IPS-18a (cell line): ENCODE data around the gene TNFRSF21.
A peak's percentile ranks its signal among the peaks of the same experiment; 100 is the strongest.

Source experiments
- H3K27ac ChIP-seq: one replicate; pipeline ENCODE4 v1.5.1; 2013; ENCODE audit warnings: low read length
- H3K27me3 ChIP-seq: one replicate; pipeline ENCODE4 v1.6.1; 2013; ENCODE audit warnings: mild to moderate bottlenecking, low read length; ENCODE audit not compliant: control insufficient read depth, insufficient read depth
- H3K36me3 ChIP-seq: one replicate; pipeline ENCODE4 v1.6.1; 2013; ENCODE audit warnings: low read depth, low read length; ENCODE audit not compliant: control insufficient read depth
- H3K4me1 ChIP-seq: one replicate; pipeline ENCODE4 v1.6.1; 2013; ENCODE audit warnings: low read depth, low read length; ENCODE audit not compliant: control insufficient read depth
- H3K4me3 ChIP-seq: one replicate; pipeline ENCODE4 v1.5.1; 2013; ENCODE audit warnings: low read length
- H3K9ac ChIP-seq: one replicate; pipeline ENCODE4 v1.6.1; 2013; ENCODE audit warnings: mild to moderate bottlenecking, low read length, moderate library complexity
- H3K9me3 ChIP-seq: one replicate; pipeline ENCODE4 v1.6.1; 2013; ENCODE audit warnings: low read depth, low read length; ENCODE audit not compliant: control insufficient read depth

The TNFRSF21 gene, protein sequence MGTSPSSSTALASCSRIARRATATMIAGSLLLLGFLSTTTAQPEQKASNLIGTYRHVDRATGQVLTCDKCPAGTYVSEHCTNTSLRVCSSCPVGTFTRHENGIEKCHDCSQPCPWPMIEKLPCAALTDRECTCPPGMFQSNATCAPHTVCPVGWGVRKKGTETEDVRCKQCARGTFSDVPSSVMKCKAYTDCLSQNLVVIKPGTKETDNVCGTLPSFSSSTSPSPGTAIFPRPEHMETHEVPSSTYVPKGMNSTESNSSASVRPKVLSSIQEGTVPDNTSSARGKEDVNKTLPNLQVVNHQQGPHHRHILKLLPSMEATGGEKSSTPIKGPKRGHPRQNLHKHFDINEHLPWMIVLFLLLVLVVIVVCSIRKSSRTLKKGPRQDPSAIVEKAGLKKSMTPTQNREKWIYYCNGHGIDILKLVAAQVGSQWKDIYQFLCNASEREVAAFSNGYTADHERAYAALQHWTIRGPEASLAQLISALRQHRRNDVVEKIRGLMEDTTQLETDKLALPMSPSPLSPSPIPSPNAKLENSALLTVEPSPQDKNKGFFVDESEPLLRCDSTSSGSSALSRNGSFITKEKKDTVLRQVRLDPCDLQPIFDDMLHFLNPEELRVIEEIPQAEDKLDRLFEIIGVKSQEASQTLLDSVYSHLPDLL

DNA sequence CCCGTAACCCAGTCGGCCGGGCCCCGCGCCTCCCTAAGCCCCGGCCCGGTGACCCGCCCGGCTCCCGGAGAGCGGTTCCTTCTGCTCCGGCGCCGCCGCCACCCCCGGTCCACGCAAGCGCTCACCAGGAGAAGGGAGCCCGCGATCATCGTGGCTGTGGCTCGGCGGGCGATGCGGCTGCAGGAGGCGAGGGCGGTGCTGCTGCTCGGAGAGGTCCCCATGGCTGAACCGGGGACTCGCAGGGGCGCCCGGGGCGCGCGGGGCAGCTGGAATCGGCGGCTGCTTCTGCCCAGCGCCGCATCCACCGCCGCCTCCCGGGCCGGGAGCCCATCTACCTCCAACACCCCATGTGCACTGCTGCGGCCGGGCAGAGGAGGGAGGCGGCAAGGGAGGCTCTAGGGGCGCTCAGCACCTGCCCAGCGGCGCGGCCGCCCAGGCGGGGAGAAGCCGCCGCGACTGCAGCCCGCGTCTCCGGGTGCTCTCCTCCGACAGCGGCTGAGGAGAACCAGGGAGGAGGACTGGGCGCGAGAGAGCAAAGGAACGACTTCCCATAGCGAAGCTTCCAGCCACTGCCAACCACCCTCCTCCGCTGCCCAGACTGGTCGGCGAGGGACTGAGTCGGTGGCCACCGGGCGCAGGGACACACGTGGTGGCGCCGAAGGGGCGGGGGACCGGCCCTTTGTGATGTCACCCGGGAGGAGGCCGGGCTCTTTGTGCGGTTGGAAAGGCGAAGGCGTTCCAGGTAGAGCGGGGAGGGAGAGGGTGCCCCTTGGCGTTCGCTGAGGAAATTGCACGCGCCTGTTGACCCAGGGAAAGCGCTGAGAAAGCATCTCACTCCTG lies at the start of gene TNFRSF21:
Gene TNFRSF21, minus strand, starts transcription at position 615 of the 840 bp plus-strand sequence. Its CDS starts 394 bp downstream, at position 221.
- peak within 1 kb of the TSS; percentile 76 for H3K4me3 ChIP-seq
- H3K27ac ChIP-seq: peak within 1 kb of the TSS; percentile 48

DNA sequence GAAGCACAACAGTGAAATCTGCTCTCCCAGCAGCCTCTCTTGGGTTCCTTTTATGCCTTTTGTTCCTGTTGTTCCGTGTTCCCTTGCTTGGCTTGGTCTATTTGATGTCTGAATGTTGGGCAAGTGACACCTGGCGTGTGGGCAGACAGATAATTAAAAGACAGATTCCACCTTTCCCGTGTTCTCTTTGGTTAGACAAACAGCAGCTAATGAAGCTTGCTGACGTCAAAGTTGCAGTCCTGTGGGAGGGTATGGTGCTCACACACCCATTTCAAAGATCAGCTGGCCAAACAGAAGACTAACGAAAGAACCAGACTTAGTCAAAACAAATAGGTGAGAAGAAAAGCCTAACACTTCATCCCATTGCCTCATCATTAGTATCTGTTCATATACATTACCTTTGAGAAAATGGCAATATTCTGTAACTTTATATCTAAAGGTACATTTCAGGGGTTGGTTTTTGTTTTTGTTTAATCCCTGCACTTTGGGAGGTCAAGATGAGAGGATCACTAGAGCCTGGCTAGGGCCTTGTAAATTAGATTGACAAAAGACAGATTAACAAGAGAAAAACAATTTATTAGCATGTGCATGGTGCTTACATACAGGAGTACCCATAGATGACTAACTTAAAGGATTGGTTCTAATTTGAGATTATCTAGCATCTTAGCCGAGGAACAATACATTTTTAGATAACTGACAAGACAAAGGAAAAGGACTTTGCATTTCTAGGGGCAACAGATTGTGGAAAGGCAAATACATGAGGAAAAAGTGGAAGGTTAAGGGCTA lies 48.9 kb upstream of the TNFRSF21 start:
- Histone ChIP-seq H3K27me3 (no peaks in the 10 kb centered on the region), H3K4me3 (no peak overlapping the region), H3K9me3 (no peaks in the 10 kb centered on the region), H3K9ac (no peak overlapping the region), H3K4me1 (peaks cover 14% of the 10 kb centered on the region), H3K27ac (no peak overlapping the region), H3K36me3 (no peaks in the 10 kb centered on the region)

More for the DNA sequence above, at the start of gene TNFRSF21:
- no peaks in the 10 kb centered on the region for H3K27me3 ChIP-seq
- no peaks in the 10 kb centered on the region for H3K36me3 ChIP-seq
- H3K4me1 ChIP-seq: peaks cover 20% of the 10 kb centered on the region
- H3K9ac ChIP-seq: peak within 1 kb of the TSS; percentile 89
- no peaks in the 10 kb centered on the region for H3K9me3 ChIP-seq

DNA sequence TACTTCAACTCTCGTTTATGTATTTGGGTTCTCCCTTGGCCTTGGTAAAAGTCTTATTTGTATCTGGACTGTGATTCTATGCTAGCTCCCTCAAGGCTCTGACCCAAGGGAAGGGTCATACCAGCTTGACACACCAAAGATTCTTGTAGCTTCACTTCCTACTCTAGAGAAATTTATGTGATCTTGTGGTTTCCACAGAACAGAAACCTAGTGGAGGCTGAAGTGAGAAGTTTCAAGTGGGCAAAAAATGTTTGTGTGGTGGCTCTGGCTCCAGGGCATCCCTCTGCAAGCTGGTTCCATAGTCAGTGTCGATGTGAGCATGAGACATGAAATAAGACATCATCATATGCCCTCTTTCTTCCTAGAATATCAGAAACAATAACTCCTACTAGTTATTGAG lies 48.1 kb upstream of the TNFRSF21 start:
- Histone ChIP-seq H3K9ac (no peak overlapping the region), H3K9me3 (no peaks in the 10 kb centered on the region), H3K27ac (no peak overlapping the region), H3K4me3 (no peak overlapping the region), H3K4me1 (peaks cover 14% of the 10 kb centered on the region), H3K36me3 (no peaks in the 10 kb centered on the region), H3K27me3 (no peaks in the 10 kb centered on the region)

DNA sequence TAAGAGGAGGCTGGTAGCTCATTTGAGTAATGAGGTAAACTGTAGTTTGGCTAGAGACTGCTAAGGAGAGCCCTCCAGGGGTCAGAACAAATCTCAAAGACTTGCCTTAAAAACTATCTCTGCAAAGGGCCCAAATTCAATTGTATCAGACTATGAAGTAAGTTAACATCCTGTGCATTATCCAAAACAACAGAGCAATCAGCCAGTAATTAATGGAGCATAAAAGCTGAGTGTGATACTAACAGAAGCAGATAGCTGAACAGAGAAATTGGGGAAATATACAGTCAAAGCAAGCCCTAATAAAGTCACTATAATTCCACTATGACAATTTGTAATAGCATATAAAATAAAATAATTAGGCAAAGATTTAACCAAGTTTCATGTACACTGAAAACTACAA lies 45.8 kb upstream of the TNFRSF21 start:
- no peak overlapping the region for H3K4me3 ChIP-seq
- H3K9ac ChIP-seq: no peak overlapping the region
- H3K27me3 ChIP-seq: no peaks in the 10 kb centered on the region
- peaks cover 14% of the 10 kb centered on the region for H3K4me1 ChIP-seq
- H3K9me3 ChIP-seq: no peaks in the 10 kb centered on the region
- H3K36me3 ChIP-seq: no peaks in the 10 kb centered on the region
- no peak overlapping the region for H3K27ac ChIP-seq

DNA sequence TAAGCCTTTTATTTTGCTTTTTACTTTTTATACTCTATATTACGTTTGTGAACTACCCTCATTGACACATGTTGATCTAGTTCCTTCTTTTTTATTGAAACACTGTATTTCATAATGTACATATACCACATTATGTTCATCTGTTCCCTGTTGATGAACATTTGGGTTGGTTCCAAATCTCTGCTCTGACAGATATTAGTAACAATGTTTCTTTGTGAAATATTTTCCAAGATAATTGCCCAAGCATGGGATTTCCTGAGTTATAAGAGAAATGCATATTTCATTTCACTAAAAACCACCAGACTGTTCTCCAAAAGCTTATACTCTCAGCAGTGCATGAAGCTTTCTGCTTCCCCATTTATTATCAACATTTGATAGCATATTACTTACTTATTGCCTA lies 44.2 kb upstream of the TNFRSF21 start:
- H3K27ac ChIP-seq: no peak overlapping the region
- no peak overlapping the region for H3K4me3 ChIP-seq
- H3K4me1 ChIP-seq: peaks cover 8% of the 10 kb centered on the region
- H3K27me3 ChIP-seq: no peaks in the 10 kb centered on the region
- H3K9ac ChIP-seq: no peak overlapping the region
- no peaks in the 10 kb centered on the region for H3K36me3 ChIP-seq
- no peaks in the 10 kb centered on the region for H3K9me3 ChIP-seq

DNA sequence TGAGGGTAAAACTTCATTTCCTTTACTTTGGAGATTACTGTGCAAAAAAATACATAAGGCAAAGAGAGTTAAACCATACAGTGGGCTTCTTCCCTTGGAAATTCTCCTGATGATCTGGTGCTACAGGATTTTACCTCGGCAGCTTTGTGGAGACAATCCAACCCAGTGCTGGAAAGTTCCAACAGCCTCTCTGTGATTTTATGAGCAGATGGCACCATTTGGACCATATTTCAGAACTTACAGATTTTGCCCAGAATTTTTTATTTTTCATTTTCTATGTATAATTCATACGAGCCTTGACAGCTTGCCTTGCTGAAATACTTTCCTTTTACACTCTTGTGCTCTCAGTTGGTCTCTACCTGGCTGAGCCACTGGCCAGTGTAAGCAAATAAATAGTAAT lies 43.3 kb upstream of the TNFRSF21 start:
- Histone ChIP-seq H3K9me3 (no peaks in the 10 kb centered on the region), H3K4me3 (no peak overlapping the region), H3K36me3 (no peaks in the 10 kb centered on the region), H3K27ac (no peak overlapping the region), H3K9ac (no peak overlapping the region), H3K27me3 (no peaks in the 10 kb centered on the region), H3K4me1 (peaks cover 2% of the 10 kb centered on the region)

DNA sequence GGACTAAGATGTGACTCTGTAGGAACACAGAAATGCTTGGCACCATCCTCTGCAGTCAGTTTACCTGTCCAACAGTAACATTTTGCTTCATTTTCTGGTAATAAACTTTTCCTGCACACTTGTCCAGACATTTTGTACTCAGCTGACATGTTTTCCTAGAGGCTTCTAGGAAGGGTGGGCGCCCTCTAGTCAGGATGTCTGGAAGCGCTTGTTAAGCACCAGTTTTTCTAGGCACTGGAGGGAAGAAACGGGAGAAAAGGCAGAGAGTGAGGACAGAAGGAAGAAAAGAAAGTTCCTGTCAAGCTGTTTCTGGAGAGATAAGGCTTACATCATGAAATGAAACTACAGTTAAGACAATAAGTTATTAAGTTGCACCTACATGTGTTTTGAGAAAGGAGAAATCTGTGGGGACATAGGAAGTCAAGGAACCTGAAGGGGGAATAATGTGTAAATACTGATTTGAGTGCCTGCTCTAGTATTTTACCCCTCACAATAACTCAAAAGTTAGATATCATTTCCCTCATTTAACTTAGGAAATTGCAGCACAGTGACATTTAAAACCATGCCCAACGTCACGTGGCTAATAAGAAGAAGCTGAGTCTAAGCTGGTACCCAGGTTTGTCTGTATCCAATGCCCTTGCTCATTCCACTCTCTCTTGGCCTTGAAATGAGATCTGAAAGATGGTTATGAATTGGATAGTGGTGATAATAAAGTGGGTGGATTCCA lies 42.7 kb upstream of the TNFRSF21 start:
- no peaks in the 10 kb centered on the region for H3K27me3 ChIP-seq
- no peak overlapping the region for H3K9ac ChIP-seq
- no peaks in the 10 kb centered on the region for H3K4me1 ChIP-seq
- no peaks in the 10 kb centered on the region for H3K9me3 ChIP-seq
- no peak overlapping the region for H3K27ac ChIP-seq
- H3K36me3 ChIP-seq: no peaks in the 10 kb centered on the region
- no peak overlapping the region for H3K4me3 ChIP-seq

DNA sequence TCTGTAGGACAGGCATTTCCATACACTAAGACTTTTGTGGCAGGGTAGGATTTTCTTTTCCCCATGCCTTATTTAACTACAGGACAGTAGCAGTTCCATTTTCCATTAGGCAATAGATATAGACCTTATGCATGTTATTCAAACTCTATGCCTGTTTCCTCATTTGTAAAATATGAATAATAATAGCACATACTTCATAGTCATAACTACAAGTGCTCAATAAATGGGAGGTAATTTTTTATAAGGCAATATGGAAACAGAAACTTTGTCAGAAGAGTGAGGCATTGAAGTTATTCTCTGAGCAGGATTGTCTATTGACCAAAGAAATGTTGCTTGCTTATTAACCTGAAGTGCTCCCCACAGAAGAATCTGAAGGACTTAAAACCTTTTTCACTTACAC lies 41.9 kb upstream of the TNFRSF21 start:
- Histone ChIP-seq H3K4me3 (no peak overlapping the region), H3K9me3 (no peaks in the 10 kb centered on the region), H3K27me3 (no peaks in the 10 kb centered on the region), H3K27ac (no peak overlapping the region), H3K36me3 (no peaks in the 10 kb centered on the region), H3K9ac (no peak overlapping the region), H3K4me1 (no peaks in the 10 kb centered on the region)

DNA sequence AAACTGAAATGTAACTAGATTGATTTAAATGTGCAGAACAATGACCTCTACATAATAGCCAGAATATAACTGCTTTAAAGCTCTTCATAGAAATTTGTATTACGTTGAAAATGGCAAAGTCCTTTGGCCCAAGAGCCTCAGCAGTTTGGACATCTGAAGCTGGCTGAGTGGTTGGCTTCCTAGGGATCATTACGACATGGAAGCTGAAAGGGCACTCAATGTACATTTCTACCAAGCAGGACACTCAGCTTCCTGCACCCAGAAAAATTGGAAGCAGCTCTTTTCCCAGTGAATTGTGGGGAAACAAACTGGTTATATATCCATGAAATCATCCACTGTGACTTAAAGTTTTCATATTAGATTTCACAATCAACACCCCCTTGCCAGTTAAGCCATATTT lies 40.2 kb upstream of the TNFRSF21 start:
- Histone ChIP-seq H3K36me3 (no peaks in the 10 kb centered on the region), H3K27me3 (no peaks in the 10 kb centered on the region), H3K4me3 (no peak overlapping the region)

DNA sequence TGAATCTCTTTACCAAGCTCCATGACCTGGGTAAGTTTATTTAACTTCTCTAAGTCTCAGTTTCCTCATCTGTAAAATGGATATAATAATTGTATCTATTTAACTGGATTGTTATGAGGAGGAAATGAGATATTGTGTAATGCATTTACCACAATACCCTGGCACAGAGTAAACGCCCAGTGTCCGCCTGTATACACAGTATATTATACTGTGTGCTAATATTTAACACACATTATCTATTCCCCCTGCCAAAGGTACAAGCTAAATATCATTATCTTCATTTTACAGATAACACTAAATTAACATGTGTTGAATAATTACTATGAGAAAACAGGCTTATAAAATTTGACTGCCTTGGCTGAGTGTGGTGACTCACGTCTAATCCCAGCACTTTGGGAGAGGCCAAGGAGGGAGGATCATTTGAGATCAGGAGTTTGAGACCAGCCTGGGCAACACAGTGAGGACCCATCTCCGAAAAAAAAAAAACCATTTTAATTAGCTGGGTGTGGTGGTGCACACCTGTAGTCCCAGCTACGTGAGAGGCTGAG lies 38.7 kb upstream of the TNFRSF21 start:
- no peaks in the 10 kb centered on the region for H3K36me3 ChIP-seq
- H3K27me3 ChIP-seq: no peaks in the 10 kb centered on the region
- no peak overlapping the region for H3K4me3 ChIP-seq
- no peaks in the 10 kb centered on the region for H3K9me3 ChIP-seq
- no peak overlapping the region for H3K27ac ChIP-seq
- H3K4me1 ChIP-seq: no peaks in the 10 kb centered on the region
- no peak overlapping the region for H3K9ac ChIP-seq

More for the DNA sequence above, 40.2 kb upstream of the TNFRSF21 start:
- H3K9me3 ChIP-seq: no peaks in the 10 kb centered on the region
- H3K27ac ChIP-seq: no peak overlapping the region
- H3K9ac ChIP-seq: no peak overlapping the region
- no peaks in the 10 kb centered on the region for H3K4me1 ChIP-seq
